A549 treated with DMSO at 1 μM for 4 hours (cell line): ENCODE results near the gene SEC11A. TPM values are rescaled to one million over a fixed set of nuclear protein-coding genes. Genes with fewer than 3 reads are reported as not detected.

Experiments used
- total RNA-seq: library from RNA; stranded (reverse); fragments of 200-300 nt; extraction: Qiagen RNA extraction; gene quantifications from 5 replicates; pipeline ENCODE4 v1.2.3, GENCODE V29; 2022; ENCODE audit warnings: low read depth

SEC11A gene
- 322 to 406 TPM (median 340 TPM) in 5 replicates for total RNA-seq

DNA sequence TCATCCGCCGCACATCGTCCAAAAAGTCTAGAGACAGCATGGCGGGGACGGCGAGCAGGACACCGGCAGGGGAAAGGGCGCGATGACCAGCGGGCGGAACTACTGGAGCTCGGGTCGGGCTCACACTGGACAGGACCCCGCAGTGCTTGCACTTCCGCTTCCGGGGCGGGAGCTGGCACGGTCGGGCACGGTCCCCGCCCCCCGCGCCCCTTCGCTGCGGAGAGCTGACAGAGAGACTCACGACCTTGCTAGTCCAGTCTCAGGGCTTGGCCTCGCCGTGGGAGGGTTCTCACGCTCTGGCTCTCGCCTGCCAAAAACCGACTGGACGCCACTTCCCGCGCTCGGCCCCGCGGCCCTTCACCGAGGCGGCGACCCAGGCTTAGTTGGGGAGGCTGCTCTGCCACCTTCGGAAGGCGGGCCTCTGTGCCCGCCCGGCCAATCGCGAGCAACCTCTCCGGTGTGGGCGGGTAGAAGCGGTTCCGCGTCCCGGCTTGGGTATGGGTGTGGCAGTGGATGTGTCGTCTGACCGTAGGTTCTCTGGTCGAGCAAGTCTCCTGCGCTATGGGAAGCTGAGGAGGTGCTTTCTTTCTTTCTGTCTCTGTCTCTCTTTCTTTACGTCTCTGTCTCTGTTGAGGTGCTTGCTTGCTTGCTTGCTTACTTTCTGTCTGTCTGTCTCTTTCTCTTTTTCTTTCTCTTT is at the start of gene SEC11A:
Gene SEC11A, minus strand, starts transcription at position 104 of the 697 bp plus-strand sequence. Its CDS starts 64 bp downstream, at position 40.

DNA sequence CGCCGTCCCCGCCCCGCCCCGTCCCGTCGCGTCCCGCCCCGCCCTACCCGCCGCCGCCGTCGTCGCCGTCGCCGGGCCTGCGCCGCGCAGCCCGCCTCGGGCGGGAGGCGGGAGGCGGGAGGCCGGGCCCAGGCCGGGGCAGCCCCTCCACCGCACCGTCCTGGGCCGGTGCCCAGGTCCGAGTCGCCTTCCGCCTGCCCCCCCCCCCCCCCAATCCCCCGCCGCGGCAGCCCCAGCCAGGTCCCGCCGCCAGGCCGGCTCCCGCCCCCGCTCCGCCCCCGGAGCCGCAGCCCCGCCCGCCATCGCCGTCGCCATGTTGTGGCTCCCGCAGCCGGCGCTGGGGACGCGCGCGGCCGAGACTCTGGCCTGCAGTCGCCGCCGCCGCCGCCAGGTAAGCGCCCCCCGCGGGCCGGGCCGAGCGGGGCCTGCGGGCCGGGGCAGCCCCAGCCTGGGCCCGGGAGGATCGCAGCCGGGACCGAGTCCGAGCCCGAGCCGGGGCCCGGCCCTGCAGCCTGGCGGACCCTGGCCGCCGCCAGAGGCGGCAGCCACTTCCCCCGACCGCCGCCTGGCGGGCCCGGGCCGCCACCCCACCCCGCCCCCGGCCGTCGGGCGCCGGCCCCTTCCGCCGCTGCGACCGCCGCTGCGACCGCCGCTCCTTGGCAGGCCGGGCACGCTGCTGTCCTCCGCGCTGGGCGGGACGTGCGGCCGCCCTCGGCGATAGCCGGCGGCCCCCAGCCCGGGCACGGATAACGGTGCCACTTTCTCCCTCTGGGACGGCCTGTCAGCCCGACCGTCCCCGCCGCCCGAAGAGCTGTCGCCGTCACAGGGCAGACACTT is 32.6 kb upstream of the SEC11A start, which contains the start of gene ZNF592:
Gene ZNF592, plus strand, starts transcription at position 319 of the 837 bp plus-strand sequence. CDS start 34,084 bp downstream, outside the sequence.

DNA sequence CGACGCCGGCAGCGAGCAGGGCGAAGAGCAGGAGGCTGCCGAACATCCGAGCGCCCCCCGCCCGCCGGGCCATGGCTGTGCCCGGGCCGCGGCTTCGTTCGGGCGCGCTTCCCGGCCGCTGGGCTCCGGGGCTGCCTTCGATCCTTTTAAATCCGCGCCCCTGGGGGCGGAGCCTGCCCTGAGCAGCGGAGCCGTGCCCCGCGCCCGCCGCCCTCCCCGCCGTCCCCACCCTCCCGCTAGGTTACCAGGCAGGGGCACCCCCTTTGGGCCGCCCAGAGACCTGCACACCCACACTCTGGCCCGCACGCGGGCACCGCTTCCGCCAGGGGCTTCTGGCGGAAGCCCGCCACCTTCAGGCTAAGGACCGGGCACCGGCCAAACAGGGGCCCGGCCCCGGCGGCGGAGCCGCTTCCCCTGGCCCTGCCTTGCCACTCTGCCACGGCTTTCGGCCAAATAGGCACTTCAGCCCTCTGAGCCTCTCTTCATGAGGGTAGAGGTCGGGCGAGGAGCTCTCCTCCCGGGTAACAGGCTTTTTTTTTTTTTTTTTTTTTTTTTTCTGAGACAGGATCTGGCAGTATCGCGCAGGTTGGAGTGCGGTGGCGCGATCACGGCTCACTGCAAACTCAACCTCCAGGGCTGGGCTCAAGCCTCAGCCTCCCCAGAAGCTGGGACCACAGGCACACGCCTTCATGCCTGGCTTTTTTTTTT is 57.7 kb downstream of the SEC11A start, which contains the start of gene NMB:
Gene NMB, minus strand, starts transcription at position 120 of the 708 bp plus-strand sequence. Its CDS starts 47 bp downstream, at position 73.

DNA sequence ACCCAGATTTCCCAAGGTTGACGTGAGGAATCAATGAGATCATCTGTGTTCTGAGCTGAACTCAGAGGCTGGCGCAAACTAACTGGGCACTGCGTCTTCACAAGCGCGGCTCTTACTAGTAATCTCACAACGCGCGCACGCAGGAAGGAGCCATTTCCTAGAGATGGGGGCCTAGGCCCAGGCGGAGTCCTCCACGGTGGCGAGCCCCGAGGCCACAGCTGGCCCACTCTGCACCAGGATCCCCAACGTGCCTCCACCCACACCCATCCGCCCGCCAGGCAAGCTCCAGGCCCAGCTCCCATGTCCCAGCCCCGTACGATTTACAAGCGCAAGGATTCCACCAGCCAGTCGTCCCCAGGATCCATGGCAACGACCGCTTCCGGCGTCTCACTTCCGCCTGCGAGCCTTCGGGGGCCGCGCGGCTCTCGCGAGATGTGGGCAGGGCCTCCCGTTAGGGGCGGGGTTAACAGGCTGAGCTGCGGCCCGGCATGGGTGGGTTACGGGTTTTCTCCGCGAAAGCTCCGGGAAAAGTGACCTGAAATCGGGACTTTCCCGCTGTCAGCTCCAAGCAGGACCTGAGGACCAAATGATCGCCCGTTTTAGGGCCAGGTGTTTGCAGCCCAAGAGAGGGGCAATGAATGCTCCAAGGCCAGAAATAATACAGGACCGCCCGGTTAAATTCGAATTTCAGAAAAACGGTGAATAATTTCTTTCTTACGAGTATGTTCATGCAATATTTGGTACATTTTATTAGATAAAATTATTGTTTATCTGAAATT is 61.8 kb downstream of the SEC11A start, which contains the start of gene WDR73:
Gene WDR73, minus strand, starts transcription at position 374 of the 779 bp plus-strand sequence. Its CDS starts 9 bp downstream, at position 365.

Other genes starting within 250 kb of the SEC11A start
- gene ZSCAN2, start 115.1 kb downstream of the SEC11A start, total RNA-seq: 13.2 to 16.7 TPM (median 14.1 TPM) in 5 replicates
- gene WDR73, start 61.9 kb downstream of the SEC11A start, total RNA-seq: 38.4 to 51.1 TPM (median 40.9 TPM) in 5 replicates
- gene NMB, start 57.9 kb downstream of the SEC11A start, total RNA-seq: 14.1 to 23.7 TPM (median 23.5 TPM) in 5 replicates
- gene ZNF592, start 32.5 kb upstream of the SEC11A start, total RNA-seq: 18.2 to 24.1 TPM (median 22.9 TPM) in 5 replicates
- 0.09 to 0.28 TPM (median 0.11 TPM) in 5 replicates for gene ALPK3, start 101.2 kb upstream of the SEC11A start, total RNA-seq
- 0.08 TPM in 1 of 5 replicates, not detected in the others for gene SLC28A1, start 168.5 kb upstream of the SEC11A start, total RNA-seq